HG03064 (cell line): ENCODE data around the gene NFKBIE.
"Not testable (repeated sequence)": the region's sequence is repeated elsewhere in the genome, so short reads cannot be mapped to it uniquely, and the experiment has no call there.

Experiments
- ATAC-seq: cut with Tn5 transposase; IDR thresholded peaks from one replicate; pipeline ENCODE4 v1.9.1; 2021; ENCODE audit warnings: low read depth; ENCODE audit not compliant: unreplicated experiment

The NFKBIE gene

DNA sequence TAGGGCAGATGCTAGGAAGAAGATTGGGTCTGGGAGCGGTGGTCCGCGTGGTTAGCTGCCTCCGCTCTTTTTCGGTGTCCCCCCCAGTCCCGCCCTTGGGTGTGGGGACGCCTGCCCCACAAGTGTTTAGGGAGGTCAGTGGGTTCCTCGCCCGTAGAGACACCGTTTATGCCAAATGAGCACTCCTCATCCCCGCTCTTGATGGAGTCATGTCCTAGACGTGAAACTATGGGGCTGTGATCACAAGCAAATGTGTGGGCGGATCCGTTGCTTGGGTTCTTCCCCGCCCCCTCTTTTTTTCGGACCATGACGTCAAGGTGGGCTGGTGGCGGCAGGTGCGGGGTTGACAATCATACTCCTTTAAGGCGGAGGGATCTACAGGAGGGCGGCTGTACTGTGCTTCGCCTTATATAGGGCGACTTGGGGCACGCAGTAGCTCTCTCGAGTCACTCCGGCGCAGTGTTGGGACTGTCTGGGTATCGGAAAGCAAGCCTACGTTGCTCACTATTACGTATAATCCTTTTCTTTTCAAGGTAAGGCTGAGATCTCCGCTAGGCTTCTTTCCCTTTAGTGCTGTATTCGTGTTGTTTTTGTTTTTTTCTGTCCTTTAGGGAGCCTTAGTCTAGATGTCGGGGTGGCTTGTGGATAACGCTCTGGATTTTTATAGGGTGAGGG is 18.6 kb downstream of the NFKBIE start, which contains the start of gene HSP90AB1:
TSS of gene HSP90AB1 (plus strand) at position 439 of the 675 bp plus-strand sequence. CDS start 1,529 bp downstream, outside the sequence.
- peak; percentile 50 for ATAC-seq

DNA sequence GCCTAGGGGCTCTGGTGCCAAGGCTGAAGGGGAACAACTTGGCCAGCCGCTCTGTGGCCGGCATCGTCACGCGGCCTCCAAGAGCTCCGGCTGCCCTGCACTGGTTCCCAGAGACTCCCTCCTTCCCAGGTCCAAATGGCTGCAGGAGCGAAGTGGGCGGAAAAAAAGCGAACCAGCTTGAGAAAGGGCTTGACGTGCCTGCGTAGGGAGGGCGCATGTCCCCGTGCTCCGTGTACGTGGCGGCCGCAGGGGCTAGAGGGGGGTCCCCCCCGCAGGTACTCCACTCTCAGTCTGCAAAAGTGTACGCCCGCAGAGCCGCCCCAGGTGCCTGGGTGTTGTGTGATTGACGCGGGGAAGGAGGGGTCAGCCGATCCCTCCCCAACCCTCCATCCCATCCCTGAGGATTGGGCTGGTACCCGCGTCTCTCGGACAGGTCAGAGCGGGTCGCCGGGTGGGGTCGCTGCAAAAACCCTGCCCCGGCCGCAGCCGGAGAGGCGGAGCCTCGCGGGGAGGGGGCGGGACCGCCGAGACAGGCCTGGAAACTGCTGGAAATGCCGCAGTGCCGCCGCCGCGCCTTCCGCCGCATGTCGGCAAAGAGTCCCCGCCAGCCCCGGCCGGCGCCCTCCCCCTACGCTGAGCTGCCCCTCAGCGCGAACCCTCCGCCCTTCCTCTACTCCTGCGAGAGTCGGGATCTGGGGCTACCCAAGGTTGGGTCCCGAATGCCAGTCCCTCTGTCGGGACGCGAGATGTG is 19.3 kb downstream of the NFKBIE start:
- peak; percentile 38 for ATAC-seq

GRCh38 chr6:44245391-44245911 is 19.9 kb downstream of the NFKBIE start:
- no peak for ATAC-seq

- ATAC-seq, result no peak
Measured at GRCh38 chr6:44243345-44243744, 22.0 kb downstream of the NFKBIE start.

DNA sequence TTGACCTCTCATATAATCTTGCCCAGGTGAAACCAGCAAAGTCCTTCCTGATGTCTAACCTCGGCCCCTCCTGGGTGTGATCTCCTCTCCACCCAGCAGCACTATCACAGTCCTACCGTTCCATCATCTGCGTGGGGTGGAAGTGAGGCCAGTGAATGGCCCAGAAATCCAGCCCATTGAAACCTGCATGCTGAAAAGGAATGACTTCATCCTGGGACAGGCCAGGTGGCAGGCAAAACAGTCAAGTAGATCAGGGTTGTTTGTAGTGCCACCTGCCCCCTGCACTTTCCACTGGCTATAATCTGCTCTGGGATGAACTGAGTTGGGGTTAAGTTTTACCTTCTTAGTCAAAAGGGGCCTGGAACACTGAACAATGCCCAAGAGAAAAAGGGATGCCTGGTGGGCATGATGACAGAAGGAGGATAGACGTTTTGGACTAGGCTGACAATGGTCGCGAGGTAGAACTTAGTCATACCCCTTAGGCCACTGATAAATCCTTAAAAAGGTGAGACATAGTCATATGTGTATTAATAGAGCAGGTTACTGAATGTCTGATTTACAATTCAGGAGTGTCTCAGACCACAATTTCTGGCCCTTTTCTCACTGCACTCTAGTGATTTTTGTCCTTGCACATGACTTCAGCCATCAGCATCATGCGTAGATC is 26.5 kb downstream of the NFKBIE start:
- ATAC-seq, result no peak

DNA sequence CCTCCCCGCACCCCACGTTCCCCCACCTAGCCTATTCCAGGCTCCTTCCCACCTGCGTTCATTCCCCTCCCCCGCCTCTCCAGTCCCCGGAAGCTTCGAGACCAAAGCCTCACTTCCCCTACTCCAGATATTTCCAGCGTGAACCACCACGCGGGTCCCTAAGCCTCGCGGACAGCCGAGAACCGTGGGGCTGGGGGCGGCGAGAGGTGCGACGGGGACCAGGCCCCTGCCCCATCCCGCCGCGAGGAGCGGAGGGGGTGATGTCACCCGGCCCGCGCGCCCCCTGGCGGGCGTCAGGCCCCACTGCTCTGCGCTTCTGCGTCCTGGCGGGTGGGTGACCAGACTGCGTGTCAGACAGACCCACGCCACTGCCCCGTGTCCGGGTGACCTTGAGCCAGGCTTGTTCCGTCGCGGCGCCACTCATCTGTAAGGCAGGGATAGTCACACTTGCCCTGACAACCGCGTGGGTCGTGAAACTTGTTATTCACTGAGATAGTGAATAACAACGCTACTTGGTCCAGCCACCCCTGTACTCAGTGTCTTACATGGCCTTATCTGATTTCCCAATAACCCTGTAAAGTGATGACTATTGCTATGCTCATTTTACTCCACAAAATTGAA is 27.4 kb downstream of the NFKBIE start:
- ATAC-seq, result no peak

GRCh38 chr6:44237021-44237812 is 28.1 kb downstream of the NFKBIE start:
- no peak for ATAC-seq

GRCh38 chr6:44235891-44236516 is 29.3 kb downstream of the NFKBIE start:
- no peak for ATAC-seq

DNA sequence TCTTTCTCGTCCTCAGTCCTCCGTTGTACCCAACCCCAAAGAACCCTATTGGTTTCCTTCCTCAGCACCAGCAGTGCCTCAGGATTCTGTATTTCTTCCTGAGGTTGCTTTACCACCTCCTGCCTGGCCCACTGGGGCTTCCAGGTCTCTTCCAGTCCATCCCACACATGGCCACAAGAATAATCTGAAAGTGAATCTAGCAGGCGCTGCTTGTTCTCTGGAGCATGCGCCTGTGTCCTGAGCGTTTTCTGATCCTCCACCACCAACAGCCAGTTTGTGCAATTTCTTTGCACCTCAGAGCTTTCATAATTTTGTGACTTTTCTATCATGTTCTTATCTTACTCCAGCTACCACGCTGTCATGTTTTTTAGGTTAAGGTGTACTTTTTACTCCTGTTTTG is 30.1 kb downstream of the NFKBIE start:
- ATAC-seq, result no peak

DNA sequence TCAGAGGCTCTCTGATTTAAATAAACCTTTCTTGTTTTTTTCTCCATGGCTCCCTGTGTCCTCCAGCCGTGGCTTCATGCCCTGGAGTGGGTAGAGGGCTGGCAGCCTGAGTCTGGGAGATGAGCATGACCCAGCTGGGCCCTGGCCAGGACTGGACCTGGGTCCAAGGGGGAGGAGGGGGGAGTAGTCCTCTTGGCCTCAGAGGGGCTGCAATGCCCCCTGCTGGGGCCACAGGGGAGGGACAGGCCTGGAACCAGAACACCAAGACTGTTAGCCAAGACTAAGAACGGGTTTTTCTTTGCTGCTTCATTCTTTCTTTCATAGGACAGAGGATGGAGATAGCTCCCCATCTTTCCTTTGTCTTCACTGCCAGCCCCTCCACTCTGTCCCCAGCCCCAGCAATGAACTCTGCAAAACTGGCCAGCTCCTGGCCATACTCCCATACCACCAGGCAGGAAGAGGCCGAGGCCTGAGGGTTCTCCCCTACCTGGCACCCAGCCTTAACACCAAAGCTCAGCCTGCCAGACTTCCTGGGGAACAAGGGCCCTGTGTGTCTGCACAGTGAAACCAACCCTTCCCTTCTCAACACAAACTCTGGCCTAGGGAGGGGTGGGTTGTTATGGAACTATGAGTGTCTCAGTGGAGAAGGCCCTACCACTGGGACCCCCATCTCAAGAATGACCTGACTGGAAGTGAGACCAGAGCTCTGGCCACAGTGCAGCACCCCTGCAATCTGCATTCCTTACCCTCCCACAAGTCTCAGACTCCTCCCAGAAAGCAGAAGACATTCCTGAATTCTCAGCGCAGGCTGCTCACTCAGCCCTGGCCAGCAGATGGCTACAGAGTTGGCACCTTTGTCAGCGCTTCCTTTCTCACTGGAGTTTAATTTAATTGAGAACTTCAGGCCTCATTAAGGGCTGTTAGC is 31.0 kb downstream of the NFKBIE start:
- ATAC-seq, result no peak

GRCh38 chr6:44233567-44234100 is 31.7 kb downstream of the NFKBIE start:
- ATAC-seq, result no peak

DNA sequence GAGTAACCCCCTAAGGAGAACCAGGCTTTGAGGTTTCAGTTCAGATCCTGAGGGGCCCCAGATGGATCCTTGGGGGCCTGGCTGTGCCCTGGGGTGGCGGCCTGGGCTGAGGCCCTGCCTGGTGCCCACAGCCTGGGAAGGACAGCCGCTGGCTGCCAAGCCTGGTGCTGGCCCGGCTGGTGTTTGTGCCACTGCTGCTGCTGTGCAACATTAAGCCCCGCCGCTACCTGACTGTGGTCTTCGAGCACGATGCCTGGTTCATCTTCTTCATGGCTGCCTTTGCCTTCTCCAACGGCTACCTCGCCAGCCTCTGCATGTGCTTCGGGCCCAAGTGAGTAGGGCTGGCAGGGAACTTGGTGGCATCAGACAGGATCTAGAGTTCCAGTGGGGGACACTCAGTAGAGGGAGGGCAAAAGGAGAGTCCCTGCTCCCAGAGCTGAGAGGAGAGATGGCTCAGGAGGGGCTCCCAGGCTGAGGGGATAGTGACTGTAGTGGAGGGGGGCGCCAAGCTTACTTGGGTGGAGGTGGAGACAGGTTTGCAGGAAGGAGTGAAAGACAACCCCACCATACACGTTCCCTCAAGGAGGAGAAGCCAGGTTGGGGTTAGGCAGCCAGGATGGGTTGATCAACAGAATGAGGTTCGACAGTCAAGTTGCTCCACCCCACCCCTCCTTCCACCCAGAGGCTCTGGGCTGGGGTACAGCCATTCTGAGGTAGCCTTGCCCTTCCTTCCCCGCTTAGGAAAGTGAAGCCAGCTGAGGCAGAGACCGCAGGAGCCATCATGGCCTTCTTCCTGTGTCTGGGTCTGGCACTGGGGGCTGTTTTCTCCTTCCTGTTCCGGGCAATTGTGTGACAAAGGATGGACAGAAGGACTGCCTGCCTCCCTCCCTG is 32.4 kb downstream of the NFKBIE start:
- no peak for ATAC-seq

DNA sequence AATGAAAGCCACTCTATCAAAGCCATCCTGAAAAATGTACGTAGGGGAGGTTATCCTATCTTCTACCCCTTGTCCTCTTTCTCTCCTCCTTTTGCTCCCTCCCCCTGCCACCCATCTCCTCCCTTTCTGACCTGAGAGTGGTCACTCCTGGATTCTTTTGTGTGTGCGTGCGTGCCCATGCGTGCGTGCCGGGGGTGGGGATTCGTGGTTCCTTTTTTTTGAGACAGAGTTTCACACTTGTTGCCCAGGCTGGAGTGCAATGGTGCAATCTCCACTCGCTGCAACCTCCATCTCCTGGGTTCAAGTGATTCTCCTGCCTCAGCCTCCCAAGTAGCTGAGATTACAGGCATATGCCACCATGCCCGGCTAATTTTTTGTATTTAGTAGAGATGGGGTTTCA is 33.9 kb downstream of the NFKBIE start:
- ATAC-seq, result not testable (repeated sequence)

- ATAC-seq, result no peak
Measured at GRCh38 chr6:44230034-44230675, 35.2 kb downstream of the NFKBIE start.

- ATAC-seq, result no peak
Measured at GRCh38 chr6:44229376-44230033, 35.8 kb downstream of the NFKBIE start.

DNA sequence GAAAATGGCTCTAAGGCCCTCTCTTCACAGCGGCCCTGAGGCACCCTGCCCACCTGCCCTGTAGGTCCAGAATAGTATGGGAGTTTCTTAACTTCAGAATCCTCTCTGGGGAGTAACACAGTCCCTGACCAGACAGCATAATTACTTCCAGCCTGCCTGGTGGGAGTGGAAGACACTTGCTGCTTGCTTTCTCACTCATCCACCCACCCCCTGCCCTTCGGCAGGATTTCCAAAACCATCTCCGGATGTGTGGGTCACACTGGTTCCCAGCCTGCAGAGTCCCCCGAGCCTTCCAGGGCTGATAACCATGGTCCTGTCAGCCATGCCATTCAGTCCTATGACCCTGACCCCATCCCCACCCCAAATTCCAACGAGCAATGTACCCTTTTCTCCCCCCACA is 36.5 kb downstream of the NFKBIE start:
- no peak for ATAC-seq
